ENCODE data around the gene TRPM1.

TRPM1 gene

DNA sequence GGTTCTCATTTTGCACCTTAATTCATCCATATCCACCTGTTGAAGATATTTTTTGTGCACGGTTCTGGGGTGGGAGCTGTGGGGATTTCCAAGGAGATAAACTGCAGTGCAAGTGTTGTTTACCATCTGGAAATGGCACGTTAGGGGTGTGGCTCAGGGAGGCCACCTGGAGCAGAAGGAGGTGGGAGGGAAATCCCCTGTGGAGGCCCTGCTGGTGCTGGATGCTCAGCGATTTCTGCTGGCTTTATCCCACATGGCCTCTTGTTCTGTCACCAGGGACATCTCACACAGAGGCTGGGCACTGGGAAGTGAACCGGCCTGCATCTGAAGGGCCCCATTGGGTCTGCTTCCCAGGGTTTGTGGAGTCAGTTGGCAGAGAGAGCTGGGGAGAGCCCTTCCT is 24.3 kb downstream of the TRPM1 start:
- no peaks in the 10 kb centered on the region for H3K36me3 ChIP-seq (ENCODE audit: control insufficient read depth in 2 of 2, insufficient read depth in 2 of 2, low read length in 2 of 2)
- no peaks in the 10 kb centered on the region for H3K27me3 ChIP-seq (ENCODE audit: control insufficient read depth in 2 of 2, insufficient read depth in 2 of 2, low read length in 2 of 2)
- H3K9ac ChIP-seq (ENCODE audit: low read depth in 1 of 2, low read length in 2 of 2) = no peak overlapping the region
- H3K4me3 ChIP-seq (ENCODE audit: low read length in 2 of 2) = no peak overlapping the region
- H3K27ac ChIP-seq (ENCODE audit: low read depth in 2 of 2, low read length in 2 of 2) = no peak overlapping the region
- H3K9me3 ChIP-seq (ENCODE audit: control insufficient read depth in 2 of 2, low read length in 2 of 2) = no peaks in the 10 kb centered on the region
- H3K4me1 ChIP-seq (ENCODE audit: control insufficient read depth in 2 of 2, insufficient read depth in 2 of 2, low read length in 2 of 2) = peaks cover 7% of the 10 kb centered on the region in 2 donors

DNA sequence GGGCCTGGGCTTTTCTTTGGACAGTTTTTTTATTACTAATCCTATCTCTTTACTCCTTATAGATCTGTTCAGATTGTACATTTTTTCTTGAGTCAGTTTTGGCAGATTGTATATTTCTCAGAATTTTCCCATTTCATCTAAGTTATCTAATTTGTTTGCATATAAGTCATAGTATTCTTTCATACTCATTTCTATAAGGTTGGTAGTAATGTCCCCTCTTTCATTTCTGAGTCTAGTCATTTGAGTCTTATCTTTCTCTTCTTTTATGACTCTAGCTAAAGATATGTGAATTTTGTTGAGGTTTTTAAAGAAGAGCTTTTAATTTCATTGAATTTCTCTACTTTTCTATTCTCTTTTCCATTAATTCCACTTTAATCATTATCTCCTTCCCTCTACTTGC is 27.2 kb downstream of the TRPM1 start:
- no peak overlapping the region for H3K4me3 ChIP-seq (ENCODE audit: low read length in 2 of 2)
- H3K4me1 ChIP-seq (ENCODE audit: control insufficient read depth in 2 of 2, insufficient read depth in 2 of 2, low read length in 2 of 2) = peaks cover 4 to 7% of the 10 kb centered on the region in 2 donors
- H3K36me3 ChIP-seq (ENCODE audit: control insufficient read depth in 2 of 2, insufficient read depth in 2 of 2, low read length in 2 of 2) = no peaks in the 10 kb centered on the region
- no peaks in the 10 kb centered on the region for H3K27me3 ChIP-seq (ENCODE audit: control insufficient read depth in 2 of 2, insufficient read depth in 2 of 2, low read length in 2 of 2)
- no peak overlapping the region for H3K27ac ChIP-seq (ENCODE audit: low read depth in 2 of 2, low read length in 2 of 2)
- H3K9me3 ChIP-seq (ENCODE audit: control insufficient read depth in 2 of 2, low read length in 2 of 2) = no peaks in the 10 kb centered on the region
- no peak overlapping the region for H3K9ac ChIP-seq (ENCODE audit: low read depth in 1 of 2, low read length in 2 of 2)

GRCh38 chr15:31070867-31071266 is 30.7 kb downstream of the TRPM1 start:
- Histone ChIP-seq H3K27ac (ENCODE audit: low read depth in 2 of 2, low read length in 2 of 2) (no peak overlapping the region), H3K9me3 (ENCODE audit: control insufficient read depth in 2 of 2, low read length in 2 of 2) (no peaks in the 10 kb centered on the region), H3K27me3 (ENCODE audit: control insufficient read depth in 2 of 2, insufficient read depth in 2 of 2, low read length in 2 of 2) (no peaks in the 10 kb centered on the region), H3K4me1 (ENCODE audit: control insufficient read depth in 2 of 2, insufficient read depth in 2 of 2, low read length in 2 of 2) (no peaks in the 10 kb centered on the region), H3K36me3 (ENCODE audit: control insufficient read depth in 2 of 2, insufficient read depth in 2 of 2, low read length in 2 of 2) (no peaks in the 10 kb centered on the region), H3K9ac (ENCODE audit: low read depth in 1 of 2, low read length in 2 of 2) (no peak overlapping the region), H3K4me3 (ENCODE audit: low read length in 2 of 2) (no peak overlapping the region)

GRCh38 chr15:31069360-31070000 is 32.0 kb downstream of the TRPM1 start:
- H3K9me3 ChIP-seq (ENCODE audit: control insufficient read depth in 2 of 2, low read length in 2 of 2) = no peaks in the 10 kb centered on the region
- no peaks in the 10 kb centered on the region for H3K4me1 ChIP-seq (ENCODE audit: control insufficient read depth in 2 of 2, insufficient read depth in 2 of 2, low read length in 2 of 2)
- no peak overlapping the region for H3K4me3 ChIP-seq (ENCODE audit: low read length in 2 of 2)
- H3K27me3 ChIP-seq (ENCODE audit: control insufficient read depth in 2 of 2, insufficient read depth in 2 of 2, low read length in 2 of 2) = no peaks in the 10 kb centered on the region
- no peaks in the 10 kb centered on the region for H3K36me3 ChIP-seq (ENCODE audit: control insufficient read depth in 2 of 2, insufficient read depth in 2 of 2, low read length in 2 of 2)
- H3K9ac ChIP-seq (ENCODE audit: low read depth in 1 of 2, low read length in 2 of 2) = no peak overlapping the region
- H3K27ac ChIP-seq (ENCODE audit: low read depth in 2 of 2, low read length in 2 of 2) = no peak overlapping the region

GRCh38 chr15:31067890-31068603 is 33.5 kb downstream of the TRPM1 start:
- no peak overlapping the region for H3K9ac ChIP-seq (ENCODE audit: low read depth in 1 of 2, low read length in 2 of 2)
- no peaks in the 10 kb centered on the region for H3K4me1 ChIP-seq (ENCODE audit: control insufficient read depth in 2 of 2, insufficient read depth in 2 of 2, low read length in 2 of 2)
- no peak overlapping the region for H3K4me3 ChIP-seq (ENCODE audit: low read length in 2 of 2)
- H3K9me3 ChIP-seq (ENCODE audit: control insufficient read depth in 2 of 2, low read length in 2 of 2) = no peaks in the 10 kb centered on the region
- H3K27ac ChIP-seq (ENCODE audit: low read depth in 2 of 2, low read length in 2 of 2) = no peak overlapping the region
- H3K27me3 ChIP-seq (ENCODE audit: control insufficient read depth in 2 of 2, insufficient read depth in 2 of 2, low read length in 2 of 2) = no peaks in the 10 kb centered on the region
- H3K36me3 ChIP-seq (ENCODE audit: control insufficient read depth in 2 of 2, insufficient read depth in 2 of 2, low read length in 2 of 2) = no peaks in the 10 kb centered on the region

GRCh38 chr15:31065824-31066223 is 35.7 kb downstream of the TRPM1 start:
- H3K36me3 ChIP-seq (ENCODE audit: control insufficient read depth in 2 of 2, insufficient read depth in 2 of 2, low read length in 2 of 2) = no peaks in the 10 kb centered on the region
- H3K4me1 ChIP-seq (ENCODE audit: control insufficient read depth in 2 of 2, insufficient read depth in 2 of 2, low read length in 2 of 2) = no peaks in the 10 kb centered on the region
- no peak overlapping the region for H3K9ac ChIP-seq (ENCODE audit: low read depth in 1 of 2, low read length in 2 of 2)
- no peaks in the 10 kb centered on the region for H3K9me3 ChIP-seq (ENCODE audit: control insufficient read depth in 2 of 2, low read length in 2 of 2)
- H3K4me3 ChIP-seq (ENCODE audit: low read length in 2 of 2) = no peak overlapping the region
- no peaks in the 10 kb centered on the region for H3K27me3 ChIP-seq (ENCODE audit: control insufficient read depth in 2 of 2, insufficient read depth in 2 of 2, low read length in 2 of 2)
- H3K27ac ChIP-seq (ENCODE audit: low read depth in 2 of 2, low read length in 2 of 2) = no peak overlapping the region

- H3K9me3 ChIP-seq (ENCODE audit: control insufficient read depth in 2 of 2, low read length in 2 of 2) = no peaks in the 10 kb centered on the region
- no peaks in the 10 kb centered on the region for H3K4me1 ChIP-seq (ENCODE audit: control insufficient read depth in 2 of 2, insufficient read depth in 2 of 2, low read length in 2 of 2)
- no peak overlapping the region for H3K4me3 ChIP-seq (ENCODE audit: low read length in 2 of 2)
- H3K9ac ChIP-seq (ENCODE audit: low read depth in 1 of 2, low read length in 2 of 2) = no peak overlapping the region
- H3K27me3 ChIP-seq (ENCODE audit: control insufficient read depth in 2 of 2, insufficient read depth in 2 of 2, low read length in 2 of 2) = no peaks in the 10 kb centered on the region
- H3K36me3 ChIP-seq (ENCODE audit: control insufficient read depth in 2 of 2, insufficient read depth in 2 of 2, low read length in 2 of 2) = no peaks in the 10 kb centered on the region
- no peak overlapping the region for H3K27ac ChIP-seq (ENCODE audit: low read depth in 2 of 2, low read length in 2 of 2)
These were observed 38.6 kb downstream of the TRPM1 start for GRCh38 chr15:31062911-31063310.

GRCh38 chr15:31062310-31062847 is 39.1 kb downstream of the TRPM1 start:
- no peaks in the 10 kb centered on the region for H3K36me3 ChIP-seq (ENCODE audit: control insufficient read depth in 2 of 2, insufficient read depth in 2 of 2, low read length in 2 of 2)
- H3K4me3 ChIP-seq (ENCODE audit: low read length in 2 of 2) = no peak overlapping the region
- no peak overlapping the region for H3K27ac ChIP-seq (ENCODE audit: low read depth in 2 of 2, low read length in 2 of 2)
- no peak overlapping the region for H3K9ac ChIP-seq (ENCODE audit: low read depth in 1 of 2, low read length in 2 of 2)
- no peaks in the 10 kb centered on the region for H3K4me1 ChIP-seq (ENCODE audit: control insufficient read depth in 2 of 2, insufficient read depth in 2 of 2, low read length in 2 of 2)
- no peaks in the 10 kb centered on the region for H3K27me3 ChIP-seq (ENCODE audit: control insufficient read depth in 2 of 2, insufficient read depth in 2 of 2, low read length in 2 of 2)
- H3K9me3 ChIP-seq (ENCODE audit: control insufficient read depth in 2 of 2, low read length in 2 of 2) = no peaks in the 10 kb centered on the region

DNA sequence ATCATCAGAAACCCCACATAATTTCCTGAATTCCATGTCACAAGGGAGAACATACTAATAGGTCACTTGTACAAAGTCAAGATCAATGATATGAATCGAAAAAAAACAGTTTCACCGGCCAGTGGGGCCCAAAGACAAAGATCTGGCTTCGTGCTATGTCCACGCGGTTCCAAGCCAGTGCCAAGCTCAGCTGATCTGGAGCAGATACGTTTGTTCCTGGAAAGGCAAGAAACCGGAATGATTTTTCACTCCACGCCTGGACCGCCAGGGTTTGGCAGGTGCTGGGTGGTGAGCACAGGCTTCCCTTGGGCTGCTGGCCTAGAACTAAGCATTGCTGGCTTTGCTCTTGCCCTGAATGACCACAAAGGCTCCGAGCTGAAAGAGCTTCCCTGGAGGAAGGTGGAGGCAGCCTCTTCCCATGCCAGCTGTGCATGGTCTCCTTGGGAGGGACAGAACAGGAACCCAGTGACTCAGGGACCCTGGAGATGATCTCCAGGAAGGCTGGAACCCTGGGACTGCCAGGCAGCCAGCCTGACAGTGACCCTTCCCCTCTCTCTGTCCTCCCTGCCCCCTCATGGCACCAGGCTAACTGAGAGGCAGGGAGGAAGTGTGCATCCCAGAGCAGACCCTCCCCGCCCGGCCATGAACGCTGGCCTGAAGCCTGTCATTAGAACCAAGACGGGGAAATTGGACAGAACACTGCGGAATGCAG is 40.9 kb downstream of the TRPM1 start:
- Histone ChIP-seq H3K27ac (ENCODE audit: low read depth in 2 of 2, low read length in 2 of 2) (no peak overlapping the region), H3K27me3 (ENCODE audit: control insufficient read depth in 2 of 2, insufficient read depth in 2 of 2, low read length in 2 of 2) (no peaks in the 10 kb centered on the region), H3K4me1 (ENCODE audit: control insufficient read depth in 2 of 2, insufficient read depth in 2 of 2, low read length in 2 of 2) (no peaks in the 10 kb centered on the region), H3K9me3 (ENCODE audit: control insufficient read depth in 2 of 2, low read length in 2 of 2) (no peaks in the 10 kb centered on the region), H3K9ac (ENCODE audit: low read depth in 1 of 2, low read length in 2 of 2) (no peak overlapping the region), H3K4me3 (ENCODE audit: low read length in 2 of 2) (no peak overlapping the region), H3K36me3 (ENCODE audit: control insufficient read depth in 2 of 2, insufficient read depth in 2 of 2, low read length in 2 of 2) (no peaks in the 10 kb centered on the region)
